GM19023 (cell line): ENCODE data around the gene ESR2.
"Not testable (repeated sequence)": the region's sequence is repeated elsewhere in the genome, so short reads cannot be mapped to it uniquely, and the experiment has no call there.

ENCODE experiments used
- ATAC-seq: cut with Tn5 transposase; IDR thresholded peaks from one replicate; pipeline ENCODE4 v1.9.1; 2021; ENCODE audit warnings: mild to moderate bottlenecking, moderate library complexity; ENCODE audit not compliant: unreplicated experiment

The ESR2 gene

GRCh38 chr14:64293976-64294671, at the start of gene ESR2:
TSS of gene ESR2 (minus strand) at chr14:64294371. CDS start at chr14:64282985, 11,386 bp downstream.
- ATAC-seq, result peak; percentile 45

- no peak for ATAC-seq
Measured at GRCh38 chr14:64340560-64341196, 46.5 kb upstream of the ESR2 start.

GRCh38 chr14:64338616-64339316, 44.6 kb upstream of the ESR2 start:
- peak; percentile 85 for ATAC-seq

GRCh38 chr14:64337888-64338615, 43.9 kb upstream of the ESR2 start:
- peak; percentile 59 for ATAC-seq

- no peak for ATAC-seq
Measured at GRCh38 chr14:64329149-64329548, 35.0 kb upstream of the ESR2 start.

- ATAC-seq, result no peak
Measured at GRCh38 chr14:64326502-64326901, 32.3 kb upstream of the ESR2 start.

GRCh38 chr14:64324895-64325294, 30.7 kb upstream of the ESR2 start:
- ATAC-seq, result no peak

GRCh38 chr14:64324461-64324860, 30.3 kb upstream of the ESR2 start:
- no peak for ATAC-seq

GRCh38 chr14:64320362-64320761, 26.2 kb upstream of the ESR2 start:
- not testable (repeated sequence) for ATAC-seq

- not testable (repeated sequence) for ATAC-seq
Measured at GRCh38 chr14:64318695-64319094, 24.5 kb upstream of the ESR2 start.

GRCh38 chr14:64303471-64303917, 9.3 kb upstream of the ESR2 start:
- ATAC-seq, result no peak

GRCh38 chr14:64298773-64299172, 4.6 kb upstream of the ESR2 start:
- no peak for ATAC-seq

- ATAC-seq, result no peak
Measured at GRCh38 chr14:64296561-64296960, 2.4 kb upstream of the ESR2 start.

GRCh38 chr14:64294672-64295413, 672 bp upstream of the ESR2 start:
- peak; percentile 85 for ATAC-seq

GRCh38 chr14:64292197-64292596, 2.0 kb downstream of the ESR2 start:
- no peak for ATAC-seq

- no peak for ATAC-seq
Measured at GRCh38 chr14:64289571-64289970, 4.6 kb downstream of the ESR2 start.

- ATAC-seq, result no peak
Measured at GRCh38 chr14:64281805-64282204, 12.4 kb downstream of the ESR2 start.

GRCh38 chr14:64279704-64280668, 14.2 kb downstream of the ESR2 start:
- no peak for ATAC-seq

- ATAC-seq, result no peak
Measured at GRCh38 chr14:64278458-64278857, 15.7 kb downstream of the ESR2 start.
